ENCODE results near the gene RNF151. TPM values are rescaled to one million over a fixed set of nuclear protein-coding genes. Genes with fewer than 3 reads are reported as not detected.

RNF151 gene
- total RNA-seq, 1 donor from 2014 or later = not detected

GRCh38 chr16:1932050-1933028, 34.3 kb upstream of the RNF151 start:
- Mint-ChIP-seq H3K27me3 (ENCODE audit: unreplicated experiment) (peaks cover 2% of the 10 kb centered on the region), H3K4me3 (ENCODE audit: unreplicated experiment) (no peak overlapping the region), H3K9me3 (ENCODE audit: unreplicated experiment) (peaks cover 3% of the 10 kb centered on the region), H3K4me1 (ENCODE audit: low read depth, unreplicated experiment) (peaks cover 4% of the 10 kb centered on the region), H3K27ac (ENCODE audit: unreplicated experiment) (no peak overlapping the region), H3K36me3 (ENCODE audit: unreplicated experiment) (no peaks in the 10 kb centered on the region)
- TF ChIP-seq CTCF (IDR thresholded peaks at IDR 0.05; ENCODE audit: partially characterized antibody, unreplicated experiment) = no peak
- DNase-seq = peak; percentile 39

DNA sequence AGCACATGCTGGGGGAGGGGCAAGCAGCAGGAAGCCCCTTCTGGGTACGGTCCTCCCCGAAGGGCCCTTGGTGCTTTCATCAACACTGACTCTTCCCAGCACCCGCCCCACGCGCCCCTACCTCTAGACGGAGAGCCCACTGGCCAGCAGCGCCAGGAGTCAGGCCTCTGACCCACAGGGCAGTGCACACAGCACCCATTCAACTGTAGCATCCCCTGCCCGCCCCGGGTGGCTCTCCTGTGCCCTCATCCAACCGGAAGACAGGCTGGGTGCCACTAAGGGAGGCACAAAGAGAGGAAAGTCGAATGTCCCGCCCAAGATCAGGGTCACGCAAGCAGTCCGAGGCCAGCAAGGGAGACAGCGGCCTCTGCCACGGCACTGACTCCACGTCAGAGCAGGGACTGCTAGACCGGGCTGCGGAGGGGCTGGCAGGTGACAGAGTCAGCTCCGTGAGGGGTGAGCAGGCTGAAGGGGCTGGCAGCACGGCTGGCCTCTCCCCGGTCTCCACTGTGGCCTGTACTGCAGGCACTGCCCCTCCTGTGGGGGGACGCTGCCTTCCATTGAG, 33.5 kb upstream of the RNF151 start:
- peaks cover 3% of the 10 kb centered on the region for H3K9me3 Mint-ChIP-seq (ENCODE audit: unreplicated experiment)
- H3K4me1 Mint-ChIP-seq (ENCODE audit: low read depth, unreplicated experiment) = peaks cover 4% of the 10 kb centered on the region
- no peaks in the 10 kb centered on the region for H3K36me3 Mint-ChIP-seq (ENCODE audit: unreplicated experiment)

GRCh38 chr16:1936945-1937479, 29.6 kb upstream of the RNF151 start:
- no peak for TF ChIP-seq CTCF (IDR thresholded peaks at IDR 0.05; ENCODE audit: partially characterized antibody, unreplicated experiment)
- Mint-ChIP-seq H3K9me3 (ENCODE audit: unreplicated experiment) (no peaks in the 10 kb centered on the region), H3K27ac (ENCODE audit: unreplicated experiment) (no peak overlapping the region), H3K4me1 (ENCODE audit: low read depth, unreplicated experiment) (peaks cover 10% of the 10 kb centered on the region), H3K36me3 (ENCODE audit: unreplicated experiment) (no peaks in the 10 kb centered on the region), H3K27me3 (ENCODE audit: unreplicated experiment) (peaks cover 1% of the 10 kb centered on the region), H3K4me3 (ENCODE audit: unreplicated experiment) (no peak overlapping the region)
- no peak for DNase-seq

More for the DNA sequence above, 33.5 kb upstream of the RNF151 start:
- no peak for TF ChIP-seq CTCF (IDR thresholded peaks at IDR 0.05; ENCODE audit: partially characterized antibody, unreplicated experiment)
- Mint-ChIP-seq H3K4me3 (ENCODE audit: unreplicated experiment) (no peak overlapping the region), H3K27me3 (ENCODE audit: unreplicated experiment) (peaks cover 2% of the 10 kb centered on the region), H3K27ac (ENCODE audit: unreplicated experiment) (no peak overlapping the region)
- peak; percentile 30 for DNase-seq

DNA sequence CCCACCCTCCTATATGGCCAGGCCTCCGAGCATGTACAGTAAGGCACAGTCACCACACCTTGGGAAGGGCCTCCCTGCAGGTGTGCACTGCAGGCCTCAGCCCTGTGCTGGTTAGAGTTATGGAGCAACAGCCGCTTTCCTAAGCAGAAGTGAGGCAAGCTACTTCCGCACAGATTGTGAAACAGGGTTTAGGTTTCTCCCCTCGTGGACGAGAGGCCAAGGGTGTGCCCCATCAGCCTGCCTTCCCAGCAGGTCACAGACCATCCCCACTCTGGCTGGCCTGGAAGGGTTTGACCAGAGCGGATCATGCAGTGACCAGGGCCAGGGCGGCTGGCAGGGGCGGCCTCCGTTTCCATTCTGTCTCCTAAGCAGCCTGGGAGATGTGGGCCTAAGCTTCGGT, 28.3 kb upstream of the RNF151 start:
- TF ChIP-seq CTCF (IDR thresholded peaks at IDR 0.05; ENCODE audit: partially characterized antibody, unreplicated experiment) = no peak
- no peaks in the 10 kb centered on the region for H3K36me3 Mint-ChIP-seq (ENCODE audit: unreplicated experiment)

More for the DNA sequence above, 28.3 kb upstream of the RNF151 start:
- H3K9me3 Mint-ChIP-seq (ENCODE audit: unreplicated experiment) = no peaks in the 10 kb centered on the region
- H3K4me1 Mint-ChIP-seq (ENCODE audit: low read depth, unreplicated experiment) = peaks cover 8% of the 10 kb centered on the region
- peaks cover 1% of the 10 kb centered on the region for H3K27me3 Mint-ChIP-seq (ENCODE audit: unreplicated experiment)
- no peak overlapping the region for H3K4me3 Mint-ChIP-seq (ENCODE audit: unreplicated experiment)
- DNase-seq = no peak
- H3K27ac Mint-ChIP-seq (ENCODE audit: unreplicated experiment) = no peak overlapping the region
